ENCODE results near the gene TMEM69. TPM values are rescaled to one million over a fixed set of nuclear protein-coding genes. Genes with fewer than 3 reads are reported as not detected.

The TMEM69 gene, protein sequence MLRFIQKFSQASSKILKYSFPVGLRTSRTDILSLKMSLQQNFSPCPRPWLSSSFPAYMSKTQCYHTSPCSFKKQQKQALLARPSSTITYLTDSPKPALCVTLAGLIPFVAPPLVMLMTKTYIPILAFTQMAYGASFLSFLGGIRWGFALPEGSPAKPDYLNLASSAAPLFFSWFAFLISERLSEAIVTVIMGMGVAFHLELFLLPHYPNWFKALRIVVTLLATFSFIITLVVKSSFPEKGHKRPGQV
- 10 to 100 TPM in 3 of 6 experiments, 1 to 10 TPM in 3; 7.5 to 17.5 (median 10.0) TPM for total RNA-seq
- long read RNA-seq, partial matches to known transcripts, result 0 of 5 reads
- long read RNA-seq, other reads (novel, unspliced or antisense), result 2 of 5 reads

DNA sequence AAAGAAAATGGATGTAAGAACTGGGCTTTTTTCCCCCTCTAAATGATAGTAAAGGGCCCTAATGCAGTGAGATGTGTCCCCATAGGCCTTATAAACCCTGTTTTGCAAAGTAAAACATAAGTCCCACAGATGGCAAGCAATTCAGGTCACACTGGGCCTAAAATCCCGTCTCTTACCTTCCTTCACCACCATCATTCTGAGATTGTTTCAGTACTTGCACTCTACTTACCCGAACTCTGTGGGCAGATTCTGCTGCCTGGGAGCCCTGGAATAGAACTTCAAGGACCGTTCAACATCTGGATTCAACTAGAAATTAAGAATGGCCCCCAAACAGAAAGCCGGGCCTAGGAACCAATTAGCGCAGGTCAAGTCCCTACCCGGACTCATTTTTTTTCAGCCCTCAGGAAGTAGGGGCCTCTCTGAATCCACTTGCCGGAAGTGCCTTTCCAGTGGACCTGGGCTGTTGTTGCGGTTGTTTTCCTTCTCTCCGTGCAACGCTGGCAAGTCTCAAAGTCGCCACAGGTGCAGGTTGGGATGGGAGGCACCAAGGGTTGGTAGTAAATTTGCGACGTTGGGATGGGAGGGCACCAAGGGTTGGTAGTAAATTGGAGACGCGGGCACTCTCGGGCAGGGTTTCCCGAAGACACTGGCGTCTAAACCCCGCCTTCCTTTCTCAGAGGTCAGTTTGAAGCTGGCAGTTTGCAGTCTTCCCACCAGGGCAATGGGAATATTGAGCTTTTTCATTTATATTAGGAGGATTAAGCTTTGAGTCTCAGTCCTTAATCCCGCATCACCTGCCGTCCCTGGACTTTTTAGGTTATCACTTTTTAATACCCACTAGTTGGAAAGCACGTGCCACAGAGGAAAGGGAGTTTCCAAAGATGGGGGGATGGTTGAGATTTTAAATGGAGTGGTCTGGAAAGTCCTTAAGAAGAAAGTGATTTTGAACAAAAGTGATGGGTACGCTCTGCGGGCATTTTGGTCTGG, at the start of gene TMEM69:
Gene TMEM69, plus strand, starts transcription at position 428 of the 987 bp plus-strand sequence. CDS start 2,888 bp downstream, outside the sequence.
- peak; percentile 37 to 52 (median 44) for ATAC-seq
- Histone ChIP-seq H3K27me3 (no peaks in the 10 kb centered on the region), H3K27ac (peak within 1 kb of the TSS; percentile 89 to 96 (median 93)), H3K9me3 (no peaks in the 10 kb centered on the region), H3K36me3 (peaks cover 0 to 7% (median 4%) of the 10 kb centered on the region in 4 donors), H3K4me3 (peak within 1 kb of the TSS; percentile 60 to 90 (median 86)), H3K4me1 (peaks cover 0 to 10% (median 5%) of the 10 kb centered on the region in 4 donors)
- WGBS (ENCODE audit: insufficient coverage, low coverage, low lambda C conversion rate, missing lambda C conversion rate), result under 1% methylated on average over 19 of the region's 24 CpGs
- TF ChIP-seq POLR2A (IDR thresholded peaks at IDR 0.05), result no peak
- TF ChIP-seq, protein P1, sequence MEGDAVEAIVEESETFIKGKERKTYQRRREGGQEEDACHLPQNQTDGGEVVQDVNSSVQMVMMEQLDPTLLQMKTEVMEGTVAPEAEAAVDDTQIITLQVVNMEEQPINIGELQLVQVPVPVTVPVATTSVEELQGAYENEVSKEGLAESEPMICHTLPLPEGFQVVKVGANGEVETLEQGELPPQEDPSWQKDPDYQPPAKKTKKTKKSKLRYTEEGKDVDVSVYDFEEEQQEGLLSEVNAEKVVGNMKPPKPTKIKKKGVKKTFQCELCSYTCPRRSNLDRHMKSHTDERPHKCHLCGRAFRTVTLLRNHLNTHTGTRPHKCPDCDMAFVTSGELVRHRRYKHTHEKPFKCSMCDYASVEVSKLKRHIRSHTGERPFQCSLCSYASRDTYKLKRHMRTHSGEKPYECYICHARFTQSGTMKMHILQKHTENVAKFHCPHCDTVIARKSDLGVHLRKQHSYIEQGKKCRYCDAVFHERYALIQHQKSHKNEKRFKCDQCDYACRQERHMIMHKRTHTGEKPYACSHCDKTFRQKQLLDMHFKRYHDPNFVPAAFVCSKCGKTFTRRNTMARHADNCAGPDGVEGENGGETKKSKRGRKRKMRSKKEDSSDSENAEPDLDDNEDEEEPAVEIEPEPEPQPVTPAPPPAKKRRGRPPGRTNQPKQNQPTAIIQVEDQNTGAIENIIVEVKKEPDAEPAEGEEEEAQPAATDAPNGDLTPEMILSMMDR (IDR thresholded peaks at IDR 0.05), result peak in 1 of 4 donors; percentile 17
- intact Hi-C loops (cut with DNase I), result loop anchor here in 1 of 2 donors (5.0 kb wide), 1 partner anchor 114 kb away; the partner anchor contains the start of gene MAST2
- peak; percentile 51 to 79 (median 68) for DNase-seq

DNA sequence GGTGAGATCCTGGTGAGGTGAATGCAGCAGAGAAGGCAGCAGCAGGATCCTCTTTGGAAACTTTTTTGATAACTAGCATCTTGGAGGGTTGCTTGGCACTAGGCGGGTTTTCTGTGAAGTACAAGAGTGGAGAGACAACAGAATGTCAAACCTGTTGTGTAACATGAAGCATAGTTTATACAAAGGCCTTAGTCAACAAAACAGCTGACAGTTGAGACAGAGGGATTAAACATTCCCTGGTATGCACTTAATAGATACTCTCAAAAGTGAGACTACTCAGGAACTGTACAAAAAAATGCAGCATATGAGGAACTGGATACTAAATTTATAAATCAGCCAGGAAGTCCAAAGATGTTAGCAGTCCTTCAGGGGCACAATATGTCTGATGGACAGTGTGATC, 47.7 kb upstream of the TMEM69 start:
- TF ChIP-seq, protein P1 (IDR thresholded peaks at IDR 0.05), result no peak
- no peak for TF ChIP-seq POLR2A (IDR thresholded peaks at IDR 0.05)
- intact Hi-C loops (cut with DNase I), result no loop called here
- no peak for DNase-seq
- WGBS (ENCODE audit: insufficient coverage, low coverage, low lambda C conversion rate, missing lambda C conversion rate), result 57% methylated on average over 1 of the region's 1 CpG
- Histone ChIP-seq H3K27ac (no peak overlapping the region), H3K9me3 (no peaks in the 10 kb centered on the region), H3K4me1 (peaks cover 0 to 7% (median 0%) of the 10 kb centered on the region in 4 donors), H3K4me3 (no peak overlapping the region), H3K36me3 (peaks cover 0 to 69% (median 19%) of the 10 kb centered on the region in 4 donors), H3K27me3 (no peaks in the 10 kb centered on the region)
- peak; percentile 22 to 77 (median 40) for ATAC-seq

DNA sequence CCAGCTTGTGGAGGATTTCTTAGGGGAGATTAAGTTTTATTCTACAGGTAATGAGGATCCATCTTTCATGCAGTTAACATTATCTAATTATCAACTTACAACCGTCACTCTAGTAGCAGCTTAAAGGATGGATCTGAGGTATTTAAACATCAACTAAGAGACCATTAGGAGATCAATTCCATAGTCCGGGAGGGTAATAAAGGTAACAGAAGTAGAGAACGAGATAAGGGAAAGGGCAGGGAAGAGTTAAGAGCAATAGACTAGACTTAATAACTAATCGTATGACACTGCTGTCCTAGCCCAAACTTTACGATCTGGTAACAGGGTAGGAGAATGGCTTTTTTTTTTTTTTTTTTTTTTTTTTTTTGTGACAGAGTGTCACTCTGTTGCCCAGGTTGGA, 44.7 kb upstream of the TMEM69 start:
- Histone ChIP-seq H3K36me3 (peaks cover 0 to 51% (median 10%) of the 10 kb centered on the region in 4 donors), H3K27ac (no peak overlapping the region), H3K9me3 (no peaks in the 10 kb centered on the region), H3K4me1 (peaks cover 0 to 7% (median 0%) of the 10 kb centered on the region in 4 donors), H3K4me3 (no peak overlapping the region), H3K27me3 (no peaks in the 10 kb centered on the region)
- no peak for DNase-seq
- 51% methylated on average over 5 of the region's 5 CpGs for WGBS (ENCODE audit: insufficient coverage, low coverage, low lambda C conversion rate, missing lambda C conversion rate)
- intact Hi-C loops (cut with DNase I), result no loop called here
- TF ChIP-seq, protein P1 (IDR thresholded peaks at IDR 0.05), result no peak
- ATAC-seq, result no peak

DNA sequence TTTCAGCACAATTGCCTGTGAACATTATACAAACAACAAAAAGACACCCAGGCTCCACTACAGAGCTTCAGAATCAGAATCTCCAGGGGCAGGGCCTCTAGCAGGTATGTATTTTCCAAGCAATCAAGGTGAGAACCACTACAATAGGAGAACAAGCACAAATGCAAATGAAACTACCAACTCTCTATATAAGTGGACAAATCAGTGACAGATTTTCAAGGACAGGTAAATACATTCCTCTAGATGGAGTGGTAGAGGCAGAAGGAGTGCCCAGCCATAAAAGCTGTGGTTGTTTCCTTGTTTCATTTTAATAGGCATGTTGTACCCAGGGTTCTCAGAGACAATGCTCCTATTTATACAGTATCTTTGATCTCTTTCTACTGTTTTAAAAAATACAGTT, 44.0 kb upstream of the TMEM69 start:
- no peak for TF ChIP-seq POLR2A (IDR thresholded peaks at IDR 0.05)
- TF ChIP-seq, protein P1 (IDR thresholded peaks at IDR 0.05), result peak in 3 of 4 donors; percentile 25 to 34 (median 30)
- H3K4me1 ChIP-seq, result peaks cover 0 to 7% (median 0%) of the 10 kb centered on the region in 4 donors
- no peak overlapping the region for H3K4me3 ChIP-seq
- DNase-seq (no peak), ATAC-seq (peak; percentile 42 to 85 (median 56))
- peaks cover 0 to 50% (median 5%) of the 10 kb centered on the region in 4 donors for H3K36me3 ChIP-seq
- H3K9me3 ChIP-seq, result no peaks in the 10 kb centered on the region
- no peaks in the 10 kb centered on the region for H3K27me3 ChIP-seq
- intact Hi-C loops (cut with DNase I), result no loop called here
- no peak overlapping the region for H3K27ac ChIP-seq

Measured in right lobe of liver (tissue), 6 donors.